GM21723 (cell line): ENCODE measurements around the gene FFAR3.

ENCODE experiments used
- ATAC-seq: cut with Tn5 transposase; IDR thresholded peaks from one replicate; pipeline ENCODE4 v1.9.1; 2021; ENCODE audit warnings: mild to moderate bottlenecking, moderate library complexity; ENCODE audit not compliant: unreplicated experiment

Gene FFAR3

DNA sequence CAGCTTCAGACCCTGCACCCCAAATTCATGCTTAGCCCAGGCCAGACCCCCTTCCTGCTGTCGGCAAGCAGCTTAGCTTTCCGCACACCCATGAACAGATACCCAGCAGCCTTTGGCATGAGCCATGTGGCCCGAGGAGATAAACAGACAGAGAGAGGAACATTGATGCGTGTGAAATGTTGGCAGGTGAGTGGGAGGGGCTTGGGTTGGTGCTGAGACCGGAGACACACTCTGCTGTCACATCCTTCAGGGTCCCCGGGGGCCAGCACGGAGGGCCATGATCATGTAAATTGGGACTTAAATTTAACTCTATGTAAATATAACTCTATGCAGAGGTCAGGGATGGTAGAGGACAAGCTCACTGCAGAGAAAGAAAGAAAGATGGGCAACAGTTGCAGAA lies 27.8 kb upstream of the FFAR3 start:
- no peak for ATAC-seq

DNA sequence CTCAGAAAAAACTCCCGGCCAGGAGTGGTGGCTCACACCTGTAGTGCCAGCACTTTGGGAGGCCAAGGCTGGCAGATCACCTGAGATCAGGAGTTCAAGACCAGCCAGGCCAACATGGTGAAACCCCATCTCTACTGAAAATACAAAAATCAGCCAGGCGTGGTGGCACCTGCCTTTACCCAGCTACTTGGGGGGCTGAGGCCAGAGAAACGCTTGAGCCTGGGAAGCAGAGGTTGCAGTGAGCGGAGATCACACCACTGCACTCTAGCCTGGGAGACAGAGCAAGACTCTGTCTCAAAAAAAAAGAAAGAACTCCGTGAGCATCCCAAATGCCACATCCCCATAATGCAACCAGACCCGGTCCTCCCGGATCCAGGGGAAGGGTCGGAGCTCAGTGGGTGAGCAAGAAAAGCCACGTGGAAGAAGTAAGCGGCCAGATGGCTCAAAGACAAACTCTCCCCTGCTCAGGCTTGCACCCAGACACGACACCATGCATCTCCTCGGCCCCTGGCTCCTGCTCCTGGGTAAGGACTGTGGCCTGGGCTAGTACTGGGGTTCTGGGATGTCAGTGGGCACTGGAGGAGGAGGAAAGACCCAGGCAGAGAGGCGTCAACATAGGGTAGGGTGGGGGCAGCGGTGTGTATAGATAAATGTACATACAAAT lies 26.6 kb upstream of the FFAR3 start:
- ATAC-seq: no peak

DNA sequence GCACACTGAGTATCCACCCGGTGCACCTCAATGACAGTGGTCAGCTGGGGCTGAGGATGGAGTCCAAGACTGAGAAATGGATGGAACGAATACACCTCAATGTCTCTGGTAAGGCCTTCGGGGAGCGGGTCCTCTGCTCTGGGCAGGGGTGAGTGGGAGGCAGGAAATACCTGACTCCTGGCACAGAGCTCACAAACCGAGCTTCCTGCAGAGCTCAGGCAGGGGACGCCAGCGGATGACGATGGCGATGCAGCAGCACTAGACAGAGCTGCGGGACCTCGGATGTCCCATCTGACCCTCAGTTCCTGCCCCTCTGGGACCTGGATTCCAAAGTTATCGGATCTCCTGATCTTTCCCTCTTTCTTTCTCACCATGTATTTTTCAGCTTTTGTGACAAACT lies 25.4 kb upstream of the FFAR3 start:
- no peak for ATAC-seq

DNA sequence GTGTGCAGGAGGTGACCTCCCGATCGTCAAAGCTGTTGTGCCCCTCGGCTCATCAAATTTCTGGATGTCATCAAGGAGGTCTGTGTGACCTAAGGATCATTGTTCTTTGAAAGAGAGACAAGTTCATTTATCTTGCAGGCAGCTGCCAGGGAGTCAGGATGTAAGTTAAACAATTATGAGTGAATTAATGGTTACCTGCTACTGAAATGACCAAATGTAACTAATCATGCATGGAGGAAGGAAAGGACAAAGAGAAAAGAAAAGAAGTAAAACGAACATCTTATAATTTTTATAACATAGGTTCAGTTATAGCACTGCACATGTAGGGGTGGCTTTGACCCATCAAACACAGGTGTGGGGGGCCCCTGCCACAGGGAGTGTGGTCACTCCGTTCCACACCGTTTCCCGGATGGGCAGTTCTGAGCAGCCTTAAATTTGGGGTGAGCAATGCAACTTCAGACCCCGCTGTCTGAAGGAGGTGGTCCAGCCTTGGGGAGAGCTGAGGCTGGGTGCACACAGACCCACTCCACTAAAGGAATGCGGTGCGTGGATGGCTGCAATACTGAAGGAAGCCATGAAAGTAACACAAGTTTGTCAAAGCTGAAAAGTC lies 24.0 kb upstream of the FFAR3 start:
- ATAC-seq: no peak

DNA sequence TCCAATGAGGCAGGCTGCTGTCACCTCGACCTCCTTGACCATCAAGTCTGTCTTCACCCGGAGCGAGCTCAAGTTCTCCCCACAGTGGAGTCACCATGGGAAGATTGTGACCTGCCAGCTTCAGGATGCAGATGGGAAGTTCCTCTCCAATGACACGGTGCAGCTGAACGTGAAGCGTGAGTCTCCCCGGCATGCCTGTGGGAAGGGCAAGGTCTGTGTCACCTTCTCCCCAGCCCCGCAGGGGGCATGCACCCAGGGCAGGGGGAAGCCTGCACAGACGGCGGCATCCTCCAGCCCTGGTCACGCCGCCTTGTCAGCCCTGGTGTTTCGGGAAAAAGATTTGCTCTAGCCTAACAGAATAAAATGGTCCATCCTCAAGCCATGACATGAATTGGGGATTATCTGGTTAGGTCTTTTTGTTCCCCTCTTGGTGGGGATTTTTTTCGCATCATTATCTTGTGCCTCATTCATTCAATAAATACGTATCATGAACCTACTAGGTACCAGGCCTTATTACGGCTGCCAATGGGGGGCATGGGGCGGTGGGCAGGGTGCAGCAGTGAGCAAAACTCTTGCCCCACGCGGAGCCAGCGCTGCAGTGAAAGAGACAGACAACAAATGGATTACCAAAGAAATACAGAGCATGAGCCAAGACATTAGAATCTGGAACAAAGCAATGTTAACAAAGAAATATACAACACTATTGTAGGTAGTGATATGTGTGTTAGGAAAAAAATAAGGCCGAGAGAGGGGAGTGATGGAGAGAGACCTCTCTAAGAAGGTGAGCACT lies 21.9 kb upstream of the FFAR3 start:
- ATAC-seq: no peak

DNA sequence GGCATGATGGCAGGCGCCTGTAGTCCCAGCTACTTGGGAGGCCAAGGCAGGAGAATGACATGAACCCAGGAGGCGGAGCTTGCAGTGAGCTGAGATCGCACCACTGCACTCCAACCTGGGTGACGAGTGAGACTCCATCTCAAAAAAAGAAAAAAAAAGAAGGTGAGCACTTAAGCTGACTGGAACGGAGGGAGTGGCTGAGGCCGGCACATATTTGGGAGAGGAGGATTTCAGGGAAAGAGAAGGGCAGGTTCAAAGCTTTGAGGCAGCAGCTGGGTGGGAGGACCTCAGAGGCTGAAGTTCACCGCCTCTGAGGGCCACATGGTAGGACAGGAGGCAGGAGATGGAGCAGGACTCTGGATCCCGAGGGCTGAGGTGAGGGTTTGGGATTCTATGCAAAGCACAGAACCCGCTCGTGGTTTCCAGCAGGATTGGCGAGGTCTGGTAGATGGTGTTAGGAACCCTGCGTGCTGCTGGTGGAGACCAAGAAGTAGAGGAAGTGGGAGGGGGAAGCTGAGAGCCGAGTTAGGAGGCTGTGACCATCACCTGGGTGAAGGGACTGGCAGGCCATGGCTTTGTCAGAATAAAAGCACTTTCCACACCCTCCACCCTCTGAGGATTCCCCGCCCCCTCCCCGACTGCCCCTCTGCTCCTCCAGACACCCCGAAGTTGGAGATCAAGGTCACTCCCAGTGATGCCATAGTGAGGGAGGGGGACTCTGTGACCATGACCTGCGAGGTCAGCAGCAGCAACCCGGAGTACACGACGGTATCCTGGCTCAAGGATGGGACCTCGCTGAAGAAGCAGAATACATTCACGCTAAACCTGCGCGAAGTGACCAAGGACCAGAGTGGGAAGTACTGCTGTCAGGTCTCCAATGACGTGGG lies 20.9 kb upstream of the FFAR3 start:
- no peak for ATAC-seq

DNA sequence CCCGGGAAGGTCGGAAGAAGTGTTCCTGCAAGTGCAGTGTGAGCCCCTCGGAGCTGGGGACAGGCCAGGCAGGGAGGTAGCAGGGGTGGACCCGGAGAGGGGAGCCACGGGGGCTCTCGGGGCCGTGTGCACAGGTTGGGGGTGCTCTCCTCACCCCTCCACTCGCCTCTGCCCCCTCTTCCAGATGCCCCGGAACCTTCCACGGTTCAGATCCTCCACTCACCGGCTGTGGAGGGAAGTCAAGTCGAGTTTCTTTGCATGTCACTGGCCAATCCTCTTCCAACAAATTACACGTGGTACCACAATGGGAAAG lies 20.3 kb upstream of the FFAR3 start:
- ATAC-seq: no peak

DNA sequence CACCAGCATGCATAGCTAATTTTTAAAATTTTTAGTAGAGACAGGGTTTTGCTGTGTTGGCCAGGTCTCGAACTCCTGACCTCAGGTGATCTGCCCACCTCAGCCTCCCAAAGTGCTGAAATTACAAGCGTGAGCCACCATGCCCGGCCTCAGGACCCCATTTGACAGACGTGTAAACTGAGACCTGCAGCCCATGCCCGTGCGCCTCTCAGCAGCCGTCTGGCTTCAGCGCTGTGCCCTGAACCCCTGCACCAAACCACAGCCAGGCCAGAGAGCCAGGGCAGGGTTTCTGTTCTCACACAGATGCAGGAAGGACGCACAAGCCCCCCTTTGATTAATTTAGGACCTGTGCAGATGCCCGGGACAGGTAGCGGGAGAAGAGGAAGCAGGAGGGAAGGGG lies 17.8 kb upstream of the FFAR3 start:
- ATAC-seq: no peak

DNA sequence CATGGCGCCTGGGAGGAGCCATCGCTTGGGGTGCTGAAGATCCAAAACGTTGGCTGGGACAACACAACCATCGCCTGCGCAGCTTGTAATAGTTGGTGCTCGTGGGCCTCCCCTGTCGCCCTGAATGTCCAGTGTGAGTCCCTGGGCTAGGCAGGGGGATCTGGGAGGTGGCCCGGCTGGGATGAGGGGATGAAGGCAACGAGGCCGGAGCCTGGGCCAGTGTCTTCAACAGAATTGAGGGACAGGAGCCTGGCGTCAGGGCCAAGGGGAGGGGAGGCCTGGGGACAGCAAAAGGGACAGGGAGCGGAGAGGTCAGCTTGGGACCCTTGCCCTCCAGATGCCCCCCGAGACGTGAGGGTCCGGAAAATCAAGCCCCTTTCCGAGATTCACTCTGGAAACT lies 17.3 kb upstream of the FFAR3 start:
- ATAC-seq: no peak

DNA sequence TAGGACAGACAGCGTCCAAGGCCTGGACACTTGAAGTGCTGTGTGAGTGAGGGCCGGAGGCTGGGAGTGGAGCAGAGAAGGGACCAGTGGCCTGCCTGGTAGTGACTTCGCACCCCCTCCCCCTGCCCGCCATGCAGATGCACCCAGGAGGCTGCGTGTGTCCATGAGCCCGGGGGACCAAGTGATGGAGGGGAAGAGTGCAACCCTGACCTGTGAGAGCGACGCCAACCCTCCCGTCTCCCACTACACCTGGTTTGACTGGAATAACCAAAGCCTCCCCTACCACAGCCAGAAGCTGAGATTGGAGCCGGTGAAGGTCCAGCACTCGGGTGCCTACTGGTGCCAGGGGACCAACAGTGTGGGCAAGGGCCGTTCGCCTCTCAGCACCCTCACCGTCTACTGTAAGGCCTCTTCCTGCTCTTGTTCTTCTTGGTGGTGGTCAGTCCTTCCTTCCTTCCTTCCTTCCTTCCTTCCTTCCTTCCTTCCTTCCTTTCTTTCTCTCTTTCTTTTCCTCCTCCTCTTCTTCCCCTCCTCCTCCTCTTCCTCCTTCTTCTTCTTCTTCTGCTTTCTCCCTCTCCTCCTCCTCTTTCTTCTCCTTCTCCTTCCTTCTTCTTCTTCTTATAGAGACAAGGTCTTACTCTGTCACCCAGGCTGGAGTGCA lies 16.6 kb upstream of the FFAR3 start:
- no peak for ATAC-seq

DNA sequence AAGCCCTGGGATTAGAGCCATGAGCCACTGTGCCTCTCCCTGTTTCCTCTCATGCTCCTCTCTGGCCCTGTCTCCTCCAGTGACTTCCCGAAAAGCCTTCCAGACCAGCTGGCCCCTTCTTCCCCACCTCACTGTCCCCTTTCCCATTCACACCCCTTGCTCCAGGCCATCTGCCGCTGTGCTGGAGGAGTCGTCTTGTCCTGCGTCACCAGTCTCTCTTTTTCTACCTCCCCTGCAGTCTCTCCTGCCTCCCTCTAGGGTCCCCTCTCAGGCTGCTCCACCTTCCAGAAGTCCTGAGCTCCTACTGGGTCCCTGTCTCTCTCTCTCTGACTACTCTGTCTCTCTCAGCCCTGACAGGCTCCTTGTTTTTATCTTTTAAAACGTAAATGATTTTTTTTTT lies 15.8 kb upstream of the FFAR3 start:
- ATAC-seq: no peak

DNA sequence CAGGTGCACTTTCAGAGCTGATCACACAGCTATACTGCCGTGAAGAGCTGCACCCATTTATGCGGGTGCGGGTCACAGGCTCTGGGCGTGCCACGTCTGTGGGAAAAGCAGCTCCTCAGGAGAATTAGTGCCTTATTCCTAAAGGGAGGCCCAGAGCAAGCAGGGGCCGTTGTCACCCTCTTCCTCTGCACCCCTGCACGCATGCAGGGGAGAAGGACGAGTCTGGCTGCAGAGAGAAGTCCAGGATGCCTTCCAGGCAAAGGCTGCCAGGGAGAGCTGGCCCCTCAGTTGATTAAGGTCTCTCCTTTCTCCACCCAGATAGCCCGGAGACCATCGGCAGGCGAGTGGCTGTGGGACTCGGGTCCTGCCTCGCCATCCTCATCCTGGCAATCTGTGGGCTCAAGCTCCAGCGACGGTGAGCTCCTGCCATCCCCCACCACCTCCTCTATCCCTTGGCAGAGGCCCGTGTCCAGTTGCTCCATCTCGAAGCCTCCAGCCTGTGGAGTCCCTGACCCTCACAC lies 13.7 kb upstream of the FFAR3 start:
- no peak for ATAC-seq

DNA sequence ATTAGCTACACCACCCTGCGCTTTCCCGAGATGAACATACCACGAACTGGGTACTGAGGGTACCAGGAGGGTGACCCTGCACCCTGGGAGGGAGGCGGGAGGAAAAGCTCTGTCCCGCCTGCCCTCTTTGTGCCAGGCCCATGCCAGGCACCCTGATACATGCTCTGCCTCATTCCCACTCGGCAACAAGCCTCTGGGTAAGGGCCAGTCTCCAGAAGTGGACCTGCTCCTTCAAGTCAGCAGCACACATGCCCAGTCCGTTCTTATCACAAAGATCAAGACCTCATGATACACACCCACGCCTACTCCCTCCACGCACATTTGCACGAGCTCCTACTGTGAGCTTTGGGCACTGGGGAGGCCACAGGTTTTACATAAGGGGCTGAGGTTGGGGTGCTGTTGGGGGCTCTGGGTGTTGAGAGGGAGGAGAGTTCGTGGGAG lies 12.6 kb upstream of the FFAR3 start:
- ATAC-seq: no peak

DNA sequence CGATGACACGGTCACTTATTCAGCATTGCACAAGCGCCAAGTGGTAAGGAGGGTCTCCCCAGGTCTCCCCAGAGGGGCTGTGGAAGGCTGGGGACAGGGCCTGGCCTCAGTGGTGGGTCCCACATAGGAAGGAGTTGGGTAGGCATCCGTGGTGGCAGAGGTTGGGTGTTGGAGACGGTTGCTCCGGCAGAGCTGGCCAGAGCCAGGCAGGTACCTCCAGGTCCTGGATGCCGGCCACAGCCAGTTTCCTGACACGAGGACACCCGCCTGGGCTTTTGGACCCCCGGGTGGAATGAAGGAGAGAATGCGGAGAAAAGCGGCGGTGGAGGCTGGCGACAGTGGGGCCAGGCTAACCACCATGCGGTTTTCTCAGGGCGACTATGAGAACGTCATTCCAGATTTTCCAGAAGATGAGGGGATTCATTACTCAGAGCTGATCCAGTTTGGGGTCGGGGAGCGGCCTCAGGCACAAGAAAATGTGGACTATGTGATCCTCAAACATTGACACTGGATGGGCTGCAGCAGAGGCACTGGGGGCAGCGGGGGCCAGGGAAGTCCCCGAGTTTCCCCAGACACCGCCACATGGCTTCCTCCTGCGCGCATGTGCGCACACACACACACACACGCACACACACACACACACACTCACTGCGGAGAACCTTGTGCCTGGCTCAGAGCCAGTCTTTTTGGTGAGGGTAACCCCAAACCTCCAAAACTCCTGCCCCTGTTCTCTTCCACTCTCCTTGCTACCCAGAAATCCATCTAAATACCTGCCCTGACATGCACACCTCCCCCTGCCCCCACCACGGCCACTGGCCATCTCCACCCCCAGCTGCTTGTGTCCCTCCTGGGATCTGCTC lies 11.8 kb upstream of the FFAR3 start:
- ATAC-seq: no peak

DNA sequence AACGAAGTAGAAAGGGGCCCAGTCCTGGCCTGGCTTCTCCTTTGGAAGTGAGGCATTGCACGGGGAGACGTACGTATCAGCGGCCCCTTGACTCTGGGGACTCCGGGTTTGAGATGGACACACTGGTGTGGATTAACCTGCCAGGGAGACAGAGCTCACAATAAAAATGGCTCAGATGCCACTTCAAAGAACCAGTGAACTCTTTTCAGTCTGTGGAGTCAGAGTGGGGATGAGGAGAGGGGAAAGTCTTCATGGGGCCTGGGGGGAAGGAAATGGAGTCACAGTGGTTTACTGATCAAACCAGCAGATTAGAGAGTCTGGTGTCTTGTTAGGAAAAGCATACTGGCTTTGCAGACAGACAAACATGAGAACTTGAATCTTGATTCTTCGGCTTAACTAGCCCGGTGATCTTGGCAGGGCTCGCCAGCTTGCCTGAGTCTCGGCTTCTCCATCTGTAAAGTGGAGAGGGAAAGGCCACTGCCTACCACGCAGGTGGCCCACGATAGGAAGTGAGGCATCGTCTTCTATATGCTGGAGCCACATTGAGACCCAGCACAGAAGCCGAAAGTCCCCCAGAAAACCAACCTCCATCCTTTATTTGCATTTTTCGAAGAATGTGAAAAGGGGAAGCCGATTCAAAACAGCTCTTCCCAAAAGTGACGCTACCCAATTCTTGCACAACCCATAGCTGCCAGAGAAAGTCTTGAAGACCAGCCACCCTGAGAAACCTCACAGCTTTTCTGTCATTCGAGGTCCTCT lies 10.9 kb upstream of the FFAR3 start, which contains the start of gene FFAR1:
TSS of gene FFAR1 (plus strand) at position 732 of the 759 bp plus-strand sequence. CDS start 3,650 bp downstream, outside the sequence.
- peak; percentile 61 for ATAC-seq

DNA sequence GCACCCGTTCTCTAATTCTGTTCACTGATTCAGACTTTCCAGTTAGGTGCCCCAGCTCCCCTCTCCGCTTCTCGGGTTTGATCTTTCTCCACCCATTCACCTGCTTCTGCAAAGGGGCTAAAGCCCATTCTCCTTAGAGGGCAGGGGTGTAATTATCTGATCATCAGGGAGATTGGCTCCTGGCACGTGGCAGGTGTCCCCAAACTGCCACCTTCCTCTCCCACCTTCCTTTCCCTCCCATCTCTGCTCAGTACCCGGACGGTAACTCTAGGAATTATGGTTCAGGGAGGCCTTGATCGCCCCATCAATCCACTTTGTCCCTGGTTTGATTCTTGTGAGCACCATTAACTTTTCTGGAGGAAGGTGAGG lies 10.3 kb upstream of the FFAR3 start:
- ATAC-seq: no peak

DNA sequence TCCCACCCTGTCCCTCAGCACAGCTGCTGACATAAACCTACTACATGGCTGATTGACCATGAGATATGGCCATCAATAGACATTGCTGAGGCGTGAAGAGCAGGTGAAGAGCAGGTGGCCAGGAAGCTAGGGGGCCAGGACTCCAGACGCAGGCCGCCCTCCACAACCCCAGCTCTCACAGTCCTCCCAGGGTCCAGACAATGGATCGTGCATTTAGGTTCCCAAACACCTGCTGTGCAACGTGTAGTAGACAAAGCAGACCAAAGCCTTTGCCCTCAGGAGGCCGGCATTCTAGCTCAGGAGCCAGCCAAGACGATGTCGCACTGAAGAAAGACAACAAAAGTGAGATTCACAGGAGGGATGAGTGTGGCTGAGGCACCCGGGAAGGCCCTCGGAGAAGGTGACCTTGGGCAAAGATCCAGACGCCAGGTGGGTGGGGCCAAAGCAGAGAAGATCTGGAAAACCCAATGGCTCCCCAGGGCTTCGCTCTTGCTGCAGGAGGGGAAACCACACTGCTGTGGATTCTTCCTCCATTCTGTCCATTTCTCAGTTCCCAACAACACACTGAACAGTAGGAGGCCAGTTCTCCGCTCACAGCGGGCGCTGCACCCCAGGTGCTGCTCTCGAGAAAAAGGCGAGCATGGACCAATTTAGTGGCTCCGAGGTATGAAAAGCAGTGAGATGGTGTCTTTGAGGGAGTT lies 9.2 kb upstream of the FFAR3 start:
- ATAC-seq: no peak
